DMS53 treated with DMSO at 0.1 percent for 48 hours (cell line): Measurements from ENCODE around the gene ABCC9.

ENCODE experiments used
- DNase-seq: peaks from one replicate; lab custom pipeline; 2025; ENCODE audit not compliant: unreplicated experiment; lab: John Stamatoyannopoulos, UW

The ABCC9 gene

DNA sequence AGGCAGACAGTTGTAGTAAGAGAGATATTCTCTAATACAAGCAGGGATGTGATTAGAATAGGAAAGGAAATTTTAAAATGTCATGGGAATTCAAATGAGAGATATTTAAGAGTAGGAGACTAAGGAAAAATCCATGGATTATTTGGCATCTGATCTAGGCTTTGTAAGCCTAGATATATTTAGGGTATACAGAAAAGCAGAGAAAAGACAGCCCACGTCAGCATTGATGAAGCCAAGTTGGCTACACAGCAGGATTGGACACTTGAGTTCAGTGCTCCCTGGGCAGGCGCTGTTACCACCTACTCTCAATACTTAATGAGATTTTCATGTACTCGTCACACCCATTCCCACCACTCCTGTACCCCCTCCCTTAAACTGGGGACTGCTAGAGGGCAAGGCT lies 165.1 kb downstream of the ABCC9 start:
- DNase-seq: no peak

DNA sequence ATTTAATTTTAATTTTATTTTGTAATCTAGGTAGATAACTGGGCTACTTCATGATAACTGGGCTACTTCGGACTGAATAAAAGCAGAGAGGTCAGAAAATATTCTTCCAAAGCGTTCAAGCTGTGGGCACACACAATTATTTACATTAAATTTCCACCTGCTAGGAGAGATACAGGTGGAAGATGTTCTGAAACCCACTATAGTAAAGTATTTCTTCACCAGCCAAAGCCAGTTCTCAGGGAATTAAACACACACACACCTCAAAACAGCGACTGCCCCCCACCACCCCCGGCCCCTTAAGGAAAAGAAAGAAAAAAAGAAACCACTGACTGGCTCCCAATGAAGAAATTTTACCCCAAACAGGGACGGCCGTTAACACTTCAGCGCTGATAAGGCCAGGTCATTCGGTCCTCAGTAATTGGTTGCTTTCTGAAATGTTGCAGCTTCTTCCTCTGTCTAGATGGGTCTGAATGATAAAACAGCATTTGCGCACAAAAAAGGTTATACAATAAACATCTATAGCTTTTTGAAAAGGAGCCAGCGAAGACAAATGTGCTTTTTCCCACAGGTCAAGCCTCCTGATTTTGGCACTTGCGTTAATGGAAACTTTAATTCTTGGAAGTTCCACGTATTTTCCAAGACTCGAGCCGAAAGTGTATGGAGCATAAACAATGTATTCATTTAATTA lies 165.9 kb downstream of the ABCC9 start:
- no peak for DNase-seq

DNA sequence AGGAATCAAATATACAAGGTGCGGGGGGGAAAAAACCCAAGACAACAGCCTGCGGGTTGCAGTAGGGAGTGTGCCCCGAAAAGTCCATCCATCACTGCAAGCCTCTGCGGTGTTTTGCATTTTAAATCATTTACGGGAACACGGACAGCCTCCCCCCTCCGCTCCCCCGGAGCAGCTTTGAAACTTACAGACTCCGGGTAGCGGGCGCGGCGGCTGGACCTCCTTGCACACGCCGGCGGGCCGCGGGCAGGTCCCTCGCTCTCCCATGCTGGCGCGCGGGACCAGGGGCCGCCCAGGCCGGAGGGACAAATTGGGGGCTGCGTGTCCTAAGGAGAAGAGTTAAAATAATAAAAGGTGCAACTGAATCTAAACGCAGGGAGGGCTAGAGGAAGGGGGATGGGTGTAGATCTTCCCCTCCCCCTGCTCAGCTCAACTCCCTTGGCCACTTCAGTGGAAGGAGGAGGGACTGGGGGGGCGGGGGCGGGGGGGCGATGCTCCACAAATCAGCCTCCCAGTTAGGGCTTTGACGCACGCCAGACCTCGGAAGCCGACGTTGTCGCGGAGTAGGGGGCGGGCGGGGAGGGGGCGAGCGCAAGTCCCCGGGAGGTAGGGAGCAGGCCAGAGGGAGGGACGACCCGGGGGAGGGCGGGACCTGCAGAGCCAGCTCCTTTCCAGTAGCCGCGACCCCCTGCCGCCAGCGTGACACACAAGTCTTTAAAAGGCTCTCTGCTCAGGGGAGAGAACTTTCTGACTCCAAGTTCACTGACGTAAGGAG lies 166.7 kb downstream of the ABCC9 start, which contains the start of gene KCNJ8:
Gene KCNJ8, minus strand, starts transcription at position 349 of the 775 bp plus-strand sequence. CDS start 1,090 bp downstream, outside the sequence.
- DNase-seq: no peak

- peak; percentile 60 for DNase-seq
These were observed 167.4 kb downstream of the ABCC9 start for GRCh38 chr12:21773806-21774205.

DNA sequence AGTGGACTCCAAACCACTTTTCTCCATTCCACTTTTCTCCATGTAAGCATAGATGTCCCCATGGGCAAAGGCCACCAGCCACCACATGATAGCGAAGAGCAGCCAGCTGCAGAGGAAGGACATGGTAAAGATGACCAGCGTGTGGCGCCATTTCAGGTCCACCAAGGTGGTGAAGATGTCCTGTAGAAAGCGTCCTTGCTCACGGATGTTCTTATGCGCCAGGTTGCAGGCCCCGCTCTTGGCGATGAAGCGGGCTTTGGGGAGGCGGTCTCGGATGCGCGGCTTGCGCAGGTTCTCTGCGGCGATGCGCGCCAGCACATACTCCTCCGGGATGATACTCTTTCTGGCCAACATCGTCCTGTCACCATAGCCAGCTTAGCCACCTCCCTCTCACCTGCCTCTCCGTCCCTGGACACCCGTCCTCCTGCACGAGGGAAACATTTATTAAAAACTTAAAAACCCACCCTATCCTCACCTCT lies 167.9 kb downstream of the ABCC9 start:
- peak; percentile 95 for DNase-seq

GRCh38 chr12:21771311-21771710 lies 169.9 kb downstream of the ABCC9 start:
- DNase-seq: no peak

GRCh38 chr12:21769307-21769706 lies 171.9 kb downstream of the ABCC9 start:
- DNase-seq: no peak

- DNase-seq: no peak
These were observed 174.8 kb downstream of the ABCC9 start for GRCh38 chr12:21766403-21766802.

GRCh38 chr12:21764950-21765349 lies 176.3 kb downstream of the ABCC9 start:
- no peak for DNase-seq

- no peak for DNase-seq
These were observed 177.2 kb downstream of the ABCC9 start for GRCh38 chr12:21764065-21764464.

DNA sequence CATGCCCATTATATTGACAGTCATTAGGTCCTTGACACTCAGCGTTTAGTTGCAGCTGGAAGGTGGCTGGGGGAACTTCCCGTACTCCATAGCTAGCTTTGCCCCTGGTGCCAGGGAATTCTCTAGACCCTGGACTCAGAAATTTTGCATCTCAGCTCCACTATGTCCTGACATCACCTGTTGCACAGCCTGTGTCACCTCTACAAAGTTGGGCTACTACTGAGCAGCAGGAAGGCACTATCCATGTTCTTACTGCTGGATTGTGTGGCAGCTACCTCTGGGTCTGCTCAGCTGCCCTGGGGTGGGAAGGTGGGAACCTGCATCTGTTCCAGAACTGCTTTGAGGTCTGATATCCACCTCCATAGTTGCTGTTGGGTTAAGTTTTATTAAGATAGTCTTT lies 177.7 kb downstream of the ABCC9 start:
- no peak for DNase-seq

DNA sequence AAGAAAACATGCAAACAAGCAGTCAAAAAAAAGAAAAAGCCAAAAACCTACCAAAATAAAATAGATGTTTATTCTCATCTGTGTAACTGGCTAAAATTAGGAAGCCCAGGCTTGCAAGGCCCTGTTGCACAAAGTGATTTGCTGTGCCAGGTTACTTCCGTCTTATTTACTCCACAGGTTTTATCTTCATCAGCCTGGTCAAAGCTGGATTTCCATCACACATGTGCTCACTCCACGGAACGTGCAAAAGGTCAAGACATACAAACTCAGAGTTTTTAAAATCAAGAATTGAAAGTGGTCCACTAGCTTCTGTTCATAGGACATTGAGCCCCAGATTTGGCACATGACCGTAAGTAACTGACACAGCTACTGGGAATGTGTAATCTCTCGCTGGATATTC lies 181.5 kb downstream of the ABCC9 start:
- no peak for DNase-seq

DNA sequence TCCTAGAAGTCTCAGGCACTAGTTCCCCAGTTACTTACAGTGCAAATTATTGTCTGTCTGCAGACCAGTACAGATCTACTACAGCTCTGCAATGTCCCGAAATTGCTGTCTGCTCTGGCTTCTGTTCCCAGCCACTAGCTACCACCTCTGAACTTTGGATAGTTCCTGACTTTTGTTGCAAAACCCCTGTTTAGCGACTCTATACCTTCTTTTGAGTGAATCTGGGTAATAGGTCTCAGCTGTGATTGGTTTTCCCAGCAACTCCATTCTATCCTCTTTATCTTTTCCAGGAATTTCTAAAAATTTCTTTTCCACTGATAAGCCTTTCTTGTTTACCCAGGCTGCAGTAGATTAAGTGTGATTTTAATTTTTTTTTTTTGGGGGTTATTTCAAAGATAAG lies 183.5 kb downstream of the ABCC9 start:
- DNase-seq: no peak

- DNase-seq: no peak
These were observed 184.5 kb downstream of the ABCC9 start for GRCh38 chr12:21756699-21757098.

DNA sequence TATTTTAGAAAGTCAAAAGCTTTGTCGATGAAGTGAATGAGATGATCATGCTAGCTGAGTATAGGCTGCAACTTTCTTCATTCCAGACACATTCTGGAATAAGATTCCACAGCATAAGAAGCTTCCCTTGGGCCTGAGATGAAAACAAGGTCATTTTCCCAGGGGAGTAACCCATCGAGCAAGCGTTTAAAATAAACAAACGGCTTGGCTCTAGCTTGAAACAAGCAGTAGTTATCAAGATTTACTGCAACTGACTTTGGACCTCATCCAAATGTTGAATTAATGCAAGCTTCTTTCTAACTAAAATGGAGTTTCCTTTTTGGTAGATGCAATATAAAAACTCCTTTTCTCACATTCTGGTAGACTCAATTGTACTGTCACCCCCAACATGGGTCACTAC lies 189.7 kb downstream of the ABCC9 start:
- DNase-seq: no peak
